ENCODE results near the gene LAMA5. TPM values are rescaled to one million over a fixed set of nuclear protein-coding genes. Genes with fewer than 3 reads are reported as not detected.

Gene LAMA5
- total RNA-seq, 4 donors from 2014 or later, result 14.1 to 131 (median 34.5) TPM

DNA sequence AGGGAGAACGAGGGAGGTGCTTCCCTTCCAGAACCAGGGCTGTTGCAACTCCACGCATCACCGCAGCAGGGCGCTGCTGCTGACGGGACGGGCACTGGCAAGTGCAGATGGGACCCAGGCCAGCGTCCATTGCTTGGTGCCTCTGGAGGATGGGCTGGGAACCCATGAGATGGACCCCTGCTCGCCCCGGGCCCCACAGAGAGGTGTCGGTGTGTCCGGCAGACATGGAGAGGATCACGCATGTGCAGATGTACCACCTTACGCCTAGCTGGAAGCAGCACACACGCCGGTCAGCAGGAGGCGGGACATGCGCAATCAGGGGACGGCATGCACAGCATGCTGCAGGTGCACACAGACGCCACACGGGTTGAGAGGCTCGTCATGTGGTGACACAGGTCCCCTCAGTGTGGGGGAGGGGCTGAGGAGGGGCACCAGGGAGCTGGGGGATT, 34.2 kb upstream of the LAMA5 start:
- TF ChIP-seq, protein P1, sequence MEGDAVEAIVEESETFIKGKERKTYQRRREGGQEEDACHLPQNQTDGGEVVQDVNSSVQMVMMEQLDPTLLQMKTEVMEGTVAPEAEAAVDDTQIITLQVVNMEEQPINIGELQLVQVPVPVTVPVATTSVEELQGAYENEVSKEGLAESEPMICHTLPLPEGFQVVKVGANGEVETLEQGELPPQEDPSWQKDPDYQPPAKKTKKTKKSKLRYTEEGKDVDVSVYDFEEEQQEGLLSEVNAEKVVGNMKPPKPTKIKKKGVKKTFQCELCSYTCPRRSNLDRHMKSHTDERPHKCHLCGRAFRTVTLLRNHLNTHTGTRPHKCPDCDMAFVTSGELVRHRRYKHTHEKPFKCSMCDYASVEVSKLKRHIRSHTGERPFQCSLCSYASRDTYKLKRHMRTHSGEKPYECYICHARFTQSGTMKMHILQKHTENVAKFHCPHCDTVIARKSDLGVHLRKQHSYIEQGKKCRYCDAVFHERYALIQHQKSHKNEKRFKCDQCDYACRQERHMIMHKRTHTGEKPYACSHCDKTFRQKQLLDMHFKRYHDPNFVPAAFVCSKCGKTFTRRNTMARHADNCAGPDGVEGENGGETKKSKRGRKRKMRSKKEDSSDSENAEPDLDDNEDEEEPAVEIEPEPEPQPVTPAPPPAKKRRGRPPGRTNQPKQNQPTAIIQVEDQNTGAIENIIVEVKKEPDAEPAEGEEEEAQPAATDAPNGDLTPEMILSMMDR (IDR thresholded peaks at IDR 0.05; ENCODE audit: low read depth), result no peak

DNA sequence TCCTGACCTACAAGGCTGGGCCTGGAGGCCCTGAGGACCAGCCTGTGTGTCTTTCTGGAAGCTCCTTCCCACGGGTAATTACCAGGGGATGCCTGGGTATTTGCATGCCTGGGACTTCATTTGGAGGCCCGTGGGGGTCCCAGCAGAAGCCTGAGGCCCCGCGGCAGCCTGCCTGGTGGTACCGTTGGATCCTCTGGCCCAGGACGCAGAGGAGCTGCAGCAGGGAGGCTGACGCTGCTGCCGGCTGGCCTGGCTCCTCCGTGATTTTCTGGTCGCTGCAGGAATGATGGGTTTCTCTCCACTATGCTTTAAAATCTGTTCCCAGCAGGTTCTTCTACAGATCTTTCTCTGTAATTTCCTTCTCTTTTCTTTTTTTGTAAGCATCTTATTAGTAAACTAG, 33.4 kb upstream of the LAMA5 start:
- TF ChIP-seq, protein P1 (IDR thresholded peaks at IDR 0.05; ENCODE audit: low read depth), result no peak

DNA sequence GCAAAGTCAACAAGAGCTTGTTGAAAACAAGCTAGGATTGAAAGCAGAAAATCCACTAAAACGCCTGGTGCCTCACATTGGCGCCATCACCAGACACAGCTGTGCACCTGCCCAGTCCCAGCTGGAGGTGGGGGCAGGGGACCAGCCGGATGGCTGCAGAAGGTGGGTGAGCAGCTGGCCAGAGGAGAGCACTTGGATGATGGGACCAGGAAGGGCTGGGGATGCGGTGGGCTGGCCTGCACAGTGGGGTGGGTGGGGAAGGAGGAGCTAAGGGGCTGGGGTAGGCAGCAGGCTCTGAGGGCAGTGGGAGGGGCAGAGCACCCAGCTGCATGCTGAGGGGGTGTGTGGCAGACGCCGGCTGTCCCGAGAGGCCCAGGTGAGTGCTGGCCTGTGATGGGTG, 32.9 kb upstream of the LAMA5 start:
- TF ChIP-seq, protein P1 (IDR thresholded peaks at IDR 0.05; ENCODE audit: low read depth), result no peak

DNA sequence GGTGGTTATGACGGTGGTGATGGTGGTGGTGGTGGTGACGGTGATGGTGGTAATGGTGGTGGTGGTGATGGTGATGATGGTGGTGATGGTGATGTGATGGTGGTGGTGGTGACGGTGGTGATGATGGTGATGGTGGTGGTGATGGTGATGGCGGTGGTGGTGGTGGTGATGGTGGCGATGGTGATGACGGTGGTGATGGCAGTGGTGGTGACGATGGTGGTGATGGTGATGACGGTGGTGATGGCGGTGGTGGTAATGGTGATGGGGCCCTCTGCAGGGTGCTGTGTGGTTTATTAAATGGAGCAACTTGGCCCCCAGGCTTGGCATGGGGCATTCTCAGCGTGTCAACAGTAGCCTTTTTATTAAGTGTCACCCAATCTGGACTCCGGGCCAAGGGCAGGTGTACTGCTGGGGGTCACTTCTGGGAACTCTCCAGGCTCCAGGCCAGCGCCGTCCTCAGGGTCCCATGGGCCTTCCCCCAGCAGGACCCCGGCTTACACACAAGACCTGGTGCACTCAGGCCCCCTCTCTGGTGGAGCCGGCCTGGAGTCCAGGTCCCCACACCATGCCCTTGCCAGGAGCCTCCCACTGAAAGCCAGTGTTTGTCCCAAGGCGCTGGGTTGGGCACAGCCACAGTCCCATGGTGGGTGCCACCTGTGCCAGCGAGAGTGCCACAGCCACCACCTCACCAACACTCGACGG, 31.2 kb upstream of the LAMA5 start:
- TF ChIP-seq, protein P1 (IDR thresholded peaks at IDR 0.05; ENCODE audit: low read depth), result no peak

DNA sequence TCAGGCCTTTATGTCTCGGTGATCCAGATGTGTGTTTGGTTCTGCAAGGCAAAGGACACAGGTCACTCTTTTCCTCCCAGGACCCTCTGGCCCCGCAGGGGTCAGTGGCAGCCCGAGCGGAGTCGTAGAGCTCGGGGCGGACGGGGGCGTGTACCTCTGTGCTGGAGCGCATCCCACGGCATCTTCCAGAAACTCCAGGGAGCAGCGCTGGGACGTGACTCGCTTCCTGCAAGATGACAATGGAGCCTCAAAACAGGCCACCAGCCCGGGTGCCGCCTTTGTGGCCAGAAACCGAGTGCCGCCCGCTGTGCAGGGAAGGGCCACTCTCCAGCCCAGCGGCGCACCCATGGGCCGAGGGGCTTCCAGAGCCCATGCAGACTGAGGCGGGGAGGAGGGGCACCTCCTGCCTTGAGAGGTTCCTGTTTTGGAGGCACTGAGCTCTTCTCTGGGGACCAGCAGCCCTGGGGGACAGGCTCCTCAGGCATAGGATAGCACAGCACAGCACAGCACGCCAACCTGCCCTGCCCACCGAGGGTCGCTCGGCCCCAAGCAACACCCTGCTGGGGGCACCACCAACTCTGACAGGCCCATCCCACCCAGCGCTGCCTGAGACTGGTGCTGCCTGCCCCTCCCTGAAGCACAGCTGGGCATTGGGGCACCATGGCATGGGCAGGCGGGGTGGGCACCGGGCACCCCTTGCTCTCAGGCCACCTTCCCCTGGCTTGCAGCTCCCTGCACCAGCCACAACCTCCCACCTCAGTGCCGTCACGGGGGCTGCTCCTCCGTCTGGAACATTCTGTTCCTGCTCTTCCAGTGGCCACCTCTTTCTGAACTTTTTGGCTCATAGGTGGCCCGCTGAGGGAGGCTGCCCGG, 29.5 kb upstream of the LAMA5 start:
- TF ChIP-seq, protein P1 (IDR thresholded peaks at IDR 0.05; ENCODE audit: low read depth), result no peak

DNA sequence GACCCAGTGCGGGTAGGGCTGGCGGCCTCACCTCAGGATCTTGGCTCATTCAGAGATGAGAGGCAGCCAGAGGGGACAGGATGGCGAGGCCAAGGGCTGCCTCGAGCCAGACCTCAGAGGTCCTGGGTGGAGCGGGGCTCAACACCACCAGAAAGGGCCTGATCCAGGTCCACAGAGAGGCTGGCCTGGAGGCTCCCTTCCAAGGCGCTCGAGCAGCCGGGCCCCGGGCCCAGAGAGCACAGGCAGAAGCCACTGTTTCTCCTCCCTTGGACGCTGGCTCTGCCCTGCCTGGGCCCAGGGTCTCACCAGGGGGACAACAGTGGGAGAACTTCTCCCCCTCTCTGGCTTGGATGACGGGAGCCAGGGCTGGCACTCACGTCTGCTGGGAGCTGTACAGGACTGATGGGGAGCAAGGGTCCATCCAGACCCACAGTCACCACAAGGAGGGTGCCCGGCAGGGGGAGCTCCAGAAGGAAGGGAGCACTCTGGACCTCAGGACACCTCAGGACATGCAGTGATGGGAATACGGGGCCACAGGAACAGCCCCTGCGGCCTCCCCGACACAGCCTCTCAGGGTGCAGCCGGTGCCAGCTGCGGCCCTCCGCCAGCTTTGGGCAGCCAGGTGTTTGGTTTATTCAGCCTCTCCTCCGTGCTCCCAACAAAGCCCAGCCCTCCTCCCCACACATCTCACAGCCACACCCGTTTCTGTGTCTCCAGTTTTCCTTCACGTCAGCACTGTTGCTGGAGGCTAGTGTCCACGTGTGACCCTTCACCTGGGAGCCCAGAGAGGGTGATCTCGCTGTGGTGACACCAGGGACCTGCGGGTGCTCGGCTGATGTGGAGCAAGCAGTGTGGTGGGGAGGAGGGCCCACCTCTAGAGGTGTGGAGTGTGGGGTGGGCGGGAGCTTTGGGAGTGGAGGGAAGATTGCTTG, 28.5 kb upstream of the LAMA5 start:
- TF ChIP-seq, protein P1 (IDR thresholded peaks at IDR 0.05; ENCODE audit: low read depth), result no peak

All from subcutaneous adipose tissue (tissue), 4 donors.